ENCODE results near the gene TGM2.

DNA sequence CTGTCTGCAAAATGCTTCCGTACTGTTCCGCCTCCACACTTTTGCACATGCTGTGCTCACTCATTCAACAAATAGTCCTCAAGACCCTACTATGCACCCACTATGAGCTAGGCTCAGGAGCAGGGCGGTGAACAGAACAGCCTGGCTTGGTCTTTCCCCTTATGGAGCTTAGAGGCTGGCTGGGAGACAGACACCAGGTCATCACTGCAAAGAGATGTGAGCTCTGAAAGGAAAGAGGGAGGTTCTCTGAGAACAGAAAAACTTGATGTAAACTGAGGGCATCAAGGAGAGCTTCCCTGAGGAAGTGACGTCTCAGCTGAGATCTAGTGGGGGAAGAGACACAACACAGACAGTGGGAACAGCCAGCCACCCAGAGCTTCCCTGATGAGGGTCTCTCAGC is 31.0 kb upstream of the TGM2 start:
- no peak for TF ChIP-seq EZH2 (IDR thresholded peaks at IDR 0.05)
- TF ChIP-seq POLR2AphosphoS5 (IDR thresholded peaks at IDR 0.05; ENCODE audit: borderline replicate concordance, low read depth, low read length), result no peak
- TF ChIP-seq FOXP2 (optimal IDR thresholded peaks at IDR 0.05; ENCODE audit: control extremely low read depth, extremely low read length, insufficient read depth), result no peak
